GM12874 (cell line): Measurements from ENCODE around the gene C6orf47.

Experiments
- TF ChIP-seq, protein P1 (sequence below): IDR thresholded peaks from 2 replicates; pipeline ENCODE4 v1.5.1; 2011; ENCODE audit warnings: low read depth, mild to moderate bottlenecking, control low read depth, low read length, moderate library complexity; ENCODE audit not compliant: insufficient read depth

Gene C6orf47

DNA sequence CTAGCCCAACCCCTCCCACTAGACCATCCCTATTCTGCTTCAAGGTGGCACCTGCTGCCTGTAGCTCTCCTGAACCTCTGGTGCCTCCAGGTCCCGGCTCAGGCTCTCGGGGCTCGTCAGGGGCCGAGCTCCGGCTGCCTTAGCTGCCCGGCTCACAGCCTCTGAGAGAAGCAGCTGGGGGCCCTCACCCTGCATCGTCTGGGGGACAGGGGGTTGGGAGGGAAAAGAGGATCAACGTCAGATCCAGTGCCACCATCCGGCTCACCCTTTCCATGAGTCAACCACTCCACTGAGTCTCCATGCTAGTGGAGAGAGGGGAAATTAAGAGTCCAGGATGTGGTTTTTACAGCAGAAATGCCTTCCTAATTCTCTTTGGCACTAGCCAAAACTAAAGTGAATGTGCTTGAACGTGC is 21.1 kb downstream of the C6orf47 start:
- TF ChIP-seq, protein P1, sequence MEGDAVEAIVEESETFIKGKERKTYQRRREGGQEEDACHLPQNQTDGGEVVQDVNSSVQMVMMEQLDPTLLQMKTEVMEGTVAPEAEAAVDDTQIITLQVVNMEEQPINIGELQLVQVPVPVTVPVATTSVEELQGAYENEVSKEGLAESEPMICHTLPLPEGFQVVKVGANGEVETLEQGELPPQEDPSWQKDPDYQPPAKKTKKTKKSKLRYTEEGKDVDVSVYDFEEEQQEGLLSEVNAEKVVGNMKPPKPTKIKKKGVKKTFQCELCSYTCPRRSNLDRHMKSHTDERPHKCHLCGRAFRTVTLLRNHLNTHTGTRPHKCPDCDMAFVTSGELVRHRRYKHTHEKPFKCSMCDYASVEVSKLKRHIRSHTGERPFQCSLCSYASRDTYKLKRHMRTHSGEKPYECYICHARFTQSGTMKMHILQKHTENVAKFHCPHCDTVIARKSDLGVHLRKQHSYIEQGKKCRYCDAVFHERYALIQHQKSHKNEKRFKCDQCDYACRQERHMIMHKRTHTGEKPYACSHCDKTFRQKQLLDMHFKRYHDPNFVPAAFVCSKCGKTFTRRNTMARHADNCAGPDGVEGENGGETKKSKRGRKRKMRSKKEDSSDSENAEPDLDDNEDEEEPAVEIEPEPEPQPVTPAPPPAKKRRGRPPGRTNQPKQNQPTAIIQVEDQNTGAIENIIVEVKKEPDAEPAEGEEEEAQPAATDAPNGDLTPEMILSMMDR, result no peak

DNA sequence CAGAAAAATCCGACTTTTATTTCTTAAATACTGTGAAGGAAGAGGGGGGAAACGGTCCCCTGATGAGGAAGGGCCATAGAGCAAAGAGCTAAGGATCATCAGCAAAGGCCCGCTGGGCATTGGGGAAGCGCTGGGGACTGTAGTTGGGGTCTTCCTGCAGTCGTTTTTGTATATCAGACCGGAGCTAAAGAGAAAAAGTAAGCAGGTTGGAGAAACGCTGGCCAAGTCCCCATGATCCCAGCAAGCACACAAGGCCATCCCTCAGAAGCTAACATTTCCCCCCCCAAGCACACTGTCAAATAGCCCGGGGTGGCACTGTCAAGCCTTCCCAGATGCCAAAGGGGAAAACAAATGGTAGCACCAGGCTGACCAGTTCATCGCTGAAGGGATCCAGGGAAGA is 21.5 kb downstream of the C6orf47 start:
- TF ChIP-seq, protein P1, result no peak

DNA sequence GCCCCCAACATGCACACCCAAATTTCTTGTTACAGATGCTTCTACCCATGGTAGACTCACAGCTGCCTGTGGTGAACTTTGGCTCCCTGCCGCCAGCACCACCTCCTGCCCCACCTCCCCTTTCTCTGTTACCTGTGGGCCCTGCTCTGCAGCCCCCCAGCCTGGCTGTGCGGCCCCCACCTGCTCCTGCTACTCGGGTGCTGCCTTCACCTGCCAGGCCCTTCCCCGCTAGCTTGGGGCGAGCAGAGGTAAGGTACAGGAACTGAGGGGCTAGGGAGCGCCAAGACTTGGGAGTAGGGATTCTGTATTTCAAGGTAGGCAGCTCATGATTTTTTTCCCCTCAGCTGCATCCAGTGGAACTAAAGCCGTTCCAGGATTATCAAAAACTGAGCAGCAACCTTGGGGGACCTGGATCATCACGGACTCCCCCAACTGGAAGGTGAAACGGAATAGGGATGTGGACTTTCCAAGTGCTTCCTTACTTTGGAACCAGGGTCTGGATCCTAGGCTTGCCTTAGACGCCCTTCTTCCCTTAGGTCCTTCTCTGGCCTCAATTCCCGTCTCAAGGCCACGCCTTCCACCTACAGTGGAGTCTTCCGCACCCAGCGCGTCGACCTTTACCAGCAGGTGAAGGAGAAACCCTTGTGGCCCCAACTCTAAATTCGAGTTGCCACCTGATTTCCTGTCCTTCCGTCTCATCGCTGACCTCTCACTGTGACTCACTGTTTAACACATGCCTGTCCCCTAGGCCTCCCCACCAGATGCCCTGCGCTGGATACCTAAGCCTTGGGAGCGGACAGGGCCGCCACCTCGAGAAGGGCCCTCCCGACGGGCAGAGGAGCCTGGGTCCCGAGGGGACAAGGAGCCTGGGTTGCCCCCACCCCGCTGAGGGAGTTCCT is 23.6 kb downstream of the C6orf47 start:
- TF ChIP-seq, protein P1, result no peak

DNA sequence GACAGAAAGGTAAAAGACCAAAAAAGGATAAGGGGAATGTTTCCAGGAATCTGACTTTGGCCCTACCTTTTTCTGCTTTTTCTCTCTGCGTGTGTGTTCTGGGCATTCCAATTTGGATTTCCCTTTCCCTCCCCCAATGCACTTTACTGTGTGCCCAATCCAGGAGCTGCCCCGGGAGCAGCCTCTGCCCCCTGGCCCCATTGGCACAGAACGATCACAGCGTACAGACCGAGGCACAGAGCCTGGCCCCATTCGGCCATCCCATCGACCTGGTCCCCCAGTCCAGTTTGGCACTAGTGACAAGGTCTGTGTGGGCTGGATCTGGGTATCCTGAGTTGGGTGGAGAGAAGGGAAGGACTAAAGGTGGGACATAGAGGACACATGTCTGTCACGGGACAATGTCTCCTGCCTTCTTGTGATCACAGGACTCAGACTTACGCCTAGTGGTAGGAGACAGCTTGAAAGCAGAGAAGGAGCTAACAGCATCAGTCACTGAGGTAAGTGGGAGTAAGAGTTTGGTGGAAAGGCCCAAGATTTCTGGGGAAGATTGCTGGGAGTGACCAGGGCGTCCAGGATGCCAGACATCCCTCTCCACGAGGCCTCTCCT is 25.5 kb downstream of the C6orf47 start:
- TF ChIP-seq, protein P1, result no peak

GRCh38 chr6:31634131-31634530 is 26.4 kb downstream of the C6orf47 start:
- TF ChIP-seq, protein P1, result no peak

DNA sequence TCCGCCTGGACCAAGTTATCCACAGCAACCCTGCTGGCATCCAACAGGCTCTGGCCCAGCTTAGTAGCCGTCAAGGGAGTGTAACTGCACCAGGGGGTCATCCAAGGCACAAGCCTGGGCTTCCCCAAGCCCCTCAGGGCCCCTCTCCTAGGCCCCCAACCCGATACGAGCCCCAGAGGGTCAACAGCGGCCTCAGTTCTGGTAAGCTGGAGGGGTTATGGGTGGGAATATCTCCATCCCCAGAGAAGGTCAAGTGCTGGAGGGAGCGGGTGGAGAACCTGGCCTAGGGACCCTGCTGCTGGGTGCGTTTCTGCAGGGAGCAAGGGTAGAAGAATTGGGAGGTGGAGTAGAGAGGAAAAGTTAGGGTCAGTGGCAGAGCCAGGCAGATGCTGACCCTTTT is 27.1 kb downstream of the C6orf47 start:
- TF ChIP-seq, protein P1, result no peak

DNA sequence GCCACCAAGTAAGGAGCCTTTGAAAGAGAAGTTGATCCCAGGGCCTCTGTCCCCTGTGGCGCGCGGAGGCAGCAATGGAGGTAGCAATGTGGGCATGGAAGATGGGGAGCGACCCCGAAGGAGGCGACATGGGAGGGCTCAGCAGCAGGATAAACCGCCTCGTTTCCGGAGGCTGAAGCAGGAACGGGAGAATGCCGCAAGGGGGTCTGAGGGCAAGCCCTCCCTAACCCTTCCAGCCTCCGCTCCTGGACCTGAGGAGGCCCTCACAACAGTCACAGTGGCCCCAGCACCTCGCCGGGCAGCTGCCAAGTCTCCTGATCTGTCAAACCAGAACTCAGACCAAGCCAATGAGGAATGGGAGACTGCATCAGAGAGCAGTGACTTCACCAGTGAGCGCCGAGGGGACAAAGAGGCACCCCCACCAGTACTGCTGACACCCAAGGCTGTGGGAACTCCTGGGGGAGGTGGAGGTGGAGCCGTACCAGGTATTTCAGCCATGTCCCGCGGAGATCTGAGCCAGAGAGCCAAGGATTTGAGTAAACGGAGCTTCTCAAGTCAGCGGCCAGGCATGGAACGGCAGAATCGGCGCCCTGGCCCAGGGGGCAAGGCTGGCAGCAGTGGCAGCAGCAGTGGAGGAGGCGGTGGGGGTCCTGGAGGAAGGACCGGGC is 28.2 kb downstream of the C6orf47 start:
- TF ChIP-seq, protein P1, result no peak
